Osteoblast (primary cell): Measurements from ENCODE around the gene MRC2. TPM values are rescaled to one million over a fixed set of nuclear protein-coding genes. Genes with fewer than 3 reads are reported as not detected.
"Not testable (repeated sequence)": the region's sequence is repeated elsewhere in the genome, so short reads cannot be mapped to it uniquely, and the experiment has no call there.

Experiments used
- DNase-seq: peaks from one replicate; pipeline ENCODE4 v3.0.0; 2011; ENCODE audit warnings: low spot score, mixed read lengths; ENCODE audit not compliant: insufficient read length; ENCODE audit errors: missing footprints
- H2AFZ ChIP-seq: 2 replicates; pipeline ENCODE4 v1.6.0; 2011; ENCODE audit warnings: mild to moderate bottlenecking, low read length
- H3K27ac ChIP-seq: 2 replicates; pipeline ENCODE4 v1.5.1; 2011; ENCODE audit warnings: mild to moderate bottlenecking, low read depth, low read length, moderate library complexity
- H3K27me3 ChIP-seq: 2 replicates; pipeline ENCODE4 v1.6.0; 2012; ENCODE audit warnings: mild to moderate bottlenecking, control low read depth, inconsistent platforms, low read length, moderate library complexity; ENCODE audit not compliant: insufficient read depth
- H3K36me3 ChIP-seq: 2 replicates; pipeline ENCODE4 v1.5.1; 2011; ENCODE audit warnings: mild to moderate bottlenecking, low read length, control low read depth, moderate library complexity; ENCODE audit not compliant: insufficient read depth
- H3K4me1 ChIP-seq: 2 replicates; pipeline ENCODE4 v1.5.1; 2011; ENCODE audit warnings: mild to moderate bottlenecking, low read length, control low read depth, moderate library complexity; ENCODE audit not compliant: insufficient read depth
- H3K4me2 ChIP-seq: 2 replicates; pipeline ENCODE4 v1.6.0; 2011; ENCODE audit warnings: mild to moderate bottlenecking, low read length; ENCODE audit not compliant: insufficient read depth
- H3K4me3 ChIP-seq: fragments of 200-600 bp; sonication (generic); 3 replicates; pipeline ENCODE4 v1.5.1; 2012; ENCODE audit warnings: mild to moderate bottlenecking, low read length, inconsistent platforms; ENCODE audit not compliant: insufficient read depth
- H3K79me2 ChIP-seq: 2 replicates; pipeline ENCODE4 v1.6.0; 2012; ENCODE audit warnings: mild to moderate bottlenecking, low read length, control low read depth, inconsistent platforms; ENCODE audit not compliant: insufficient read depth
- H3K9me3 ChIP-seq: 2 replicates; pipeline ENCODE4 v1.5.1; 2011; ENCODE audit warnings: low read depth, low read length, control low read depth
- H4K20me1 ChIP-seq: 2 replicates; pipeline ENCODE4 v1.6.0; 2012; ENCODE audit warnings: mild to moderate bottlenecking, low read length, control low read depth; ENCODE audit not compliant: insufficient read depth
- total RNA-seq: library from RNA; depleted of rRNA; stranded (reverse); fragments of >200 nt; gene quantifications from 2 replicates; pipeline ENCODE4 v1.2.3, GENCODE V29; 2012
- TF ChIP-seq, protein P1 (sequence below): IDR thresholded peaks from 2 replicates; pipeline ENCODE4 v1.5.1; 2011; ENCODE audit warnings: mild to moderate bottlenecking, low read depth, low read length, moderate library complexity; ENCODE audit errors: extremely low read depth

Gene MRC2
- total RNA-seq, 1 donor, result 552 TPM

GRCh38 chr17:62688398-62689160 is 61.1 kb downstream of the MRC2 start:
- Histone ChIP-seq H3K9me3 (no peaks in the 10 kb centered on the region), H3K4me2 (no peak overlapping the region), H3K27ac (no peak overlapping the region), H4K20me1 (peaks cover 11% of the 10 kb centered on the region), H3K27me3 (no peaks in the 10 kb centered on the region), H3K36me3 (peaks cover 87% of the 10 kb centered on the region), H3K4me3 (no peak overlapping the region), H2AFZ (no peak overlapping the region), H3K79me2 (no peaks in the 10 kb centered on the region), H3K4me1 (no peaks in the 10 kb centered on the region)
- DNase-seq, result peak; percentile 32
- TF ChIP-seq, protein P1, sequence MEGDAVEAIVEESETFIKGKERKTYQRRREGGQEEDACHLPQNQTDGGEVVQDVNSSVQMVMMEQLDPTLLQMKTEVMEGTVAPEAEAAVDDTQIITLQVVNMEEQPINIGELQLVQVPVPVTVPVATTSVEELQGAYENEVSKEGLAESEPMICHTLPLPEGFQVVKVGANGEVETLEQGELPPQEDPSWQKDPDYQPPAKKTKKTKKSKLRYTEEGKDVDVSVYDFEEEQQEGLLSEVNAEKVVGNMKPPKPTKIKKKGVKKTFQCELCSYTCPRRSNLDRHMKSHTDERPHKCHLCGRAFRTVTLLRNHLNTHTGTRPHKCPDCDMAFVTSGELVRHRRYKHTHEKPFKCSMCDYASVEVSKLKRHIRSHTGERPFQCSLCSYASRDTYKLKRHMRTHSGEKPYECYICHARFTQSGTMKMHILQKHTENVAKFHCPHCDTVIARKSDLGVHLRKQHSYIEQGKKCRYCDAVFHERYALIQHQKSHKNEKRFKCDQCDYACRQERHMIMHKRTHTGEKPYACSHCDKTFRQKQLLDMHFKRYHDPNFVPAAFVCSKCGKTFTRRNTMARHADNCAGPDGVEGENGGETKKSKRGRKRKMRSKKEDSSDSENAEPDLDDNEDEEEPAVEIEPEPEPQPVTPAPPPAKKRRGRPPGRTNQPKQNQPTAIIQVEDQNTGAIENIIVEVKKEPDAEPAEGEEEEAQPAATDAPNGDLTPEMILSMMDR, result no peak

- DNase-seq, result peak; percentile 78
- Histone ChIP-seq H3K4me1 (no peaks in the 10 kb centered on the region), H3K27ac (no peak overlapping the region), H3K4me2 (no peak overlapping the region), H2AFZ (no peak overlapping the region), H3K79me2 (no peaks in the 10 kb centered on the region), H3K4me3 (no peak overlapping the region), H3K36me3 (peaks cover 79% of the 10 kb centered on the region), H4K20me1 (peaks cover 15% of the 10 kb centered on the region), H3K27me3 (no peaks in the 10 kb centered on the region), H3K9me3 (no peaks in the 10 kb centered on the region)
- TF ChIP-seq, protein P1, result no peak
These were observed 62.1 kb downstream of the MRC2 start for GRCh38 chr17:62689441-62690167.

- DNase-seq, result peak; percentile 42
- Histone ChIP-seq H3K27ac (no peak overlapping the region), H3K4me1 (no peaks in the 10 kb centered on the region), H3K4me2 (no peak overlapping the region), H3K36me3 (peaks cover 72% of the 10 kb centered on the region), H3K4me3 (no peak overlapping the region), H2AFZ (no peak overlapping the region), H3K79me2 (no peaks in the 10 kb centered on the region), H3K27me3 (no peaks in the 10 kb centered on the region), H4K20me1 (peaks cover 19% of the 10 kb centered on the region), H3K9me3 (no peaks in the 10 kb centered on the region)
- TF ChIP-seq, protein P1, result no peak
These were observed 62.9 kb downstream of the MRC2 start for GRCh38 chr17:62690168-62690897.

- not testable (repeated sequence) for H2AFZ ChIP-seq, H3K9me3 ChIP-seq, H3K27me3 ChIP-seq, H3K4me3 ChIP-seq, H3K27ac ChIP-seq, H3K4me2 ChIP-seq, H3K79me2 ChIP-seq, H3K4me1 ChIP-seq, DNase-seq
- H4K20me1 ChIP-seq, result peaks cover 19% of the 10 kb centered on the region
- H3K36me3 ChIP-seq, result peaks cover 63% of the 10 kb centered on the region
These were observed 64.1 kb downstream of the MRC2 start for GRCh38 chr17:62691589-62691915.
